Loucy (cell line): ENCODE measurements around the gene HPGDS.

Experiments
- CTCF ChIP-seq: fragments of 200-600 bp; sonication (generic); conservative IDR thresholded peaks from 2 replicates; pipeline ENCODE4 v1.5.1; 2014; ENCODE audit warnings: mild to moderate bottlenecking, antibody characterized with exemption, low read length
- EZH2phosphoT487 ChIP-seq: fragments of 200-600 bp; IDR thresholded peaks from 2 replicates; pipeline ENCODE4 v1.6.1; 2018; ENCODE audit warnings: antibody characterized with exemption, mild to moderate bottlenecking, moderate library complexity, borderline replicate concordance

DNA sequence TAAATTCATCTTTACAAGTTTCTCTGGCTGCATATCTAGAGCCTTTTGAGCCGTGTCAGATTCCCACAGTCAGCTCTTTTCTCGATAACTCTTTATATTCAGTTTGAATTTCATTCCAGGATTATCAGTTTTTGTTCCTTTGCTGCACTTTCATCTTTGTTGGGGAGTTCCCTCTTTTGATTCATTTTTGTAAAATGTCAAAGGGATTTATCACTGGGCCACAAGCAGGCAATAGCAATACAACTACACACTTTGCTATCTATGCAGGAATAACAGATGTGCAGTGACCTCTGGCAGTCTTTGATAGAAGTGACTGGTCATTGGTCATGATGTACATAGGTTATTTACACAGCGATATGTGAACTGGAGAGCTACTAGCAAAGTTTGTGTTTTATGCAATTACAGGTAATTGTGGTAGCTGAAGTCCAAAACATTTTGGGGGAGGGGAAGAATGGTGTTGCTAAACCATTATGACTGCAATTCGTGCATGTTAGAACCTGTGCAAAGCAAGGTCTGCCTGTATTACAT lies 43.8 kb downstream of the HPGDS start:
- no peak for TF ChIP-seq CTCF
- no peak for TF ChIP-seq EZH2phosphoT487
